HepG2 (cell line): ENCODE data around the gene FOXRED2. TPM values are rescaled to one million over a fixed set of nuclear protein-coding genes. Genes with fewer than 3 reads are reported as not detected.

Experiments
- ARNTL ChIP-seq: sonication (generic); formaldehyde crosslinking; IDR thresholded peaks from 2 replicates; pipeline ENCODE4 v1.4.0; 2020; ENCODE audit warnings: mild to moderate bottlenecking, missing genetic modification reagents
- ATF3 ChIP-seq: sonication (generic); formaldehyde crosslinking; IDR thresholded peaks from 2 replicates; pipeline ENCODE4 v1.4.0; 2020; ENCODE audit warnings: missing genetic modification reagents
- ESRRA ChIP-seq: sonication (generic); formaldehyde crosslinking; IDR thresholded peaks from 2 replicates; pipeline ENCODE4 v1.5.1; 2020; ENCODE audit warnings: mild to moderate bottlenecking, low read depth, missing genetic modification reagents
- JUN ChIP-seq: sonication (generic); formaldehyde crosslinking; IDR thresholded peaks from 2 replicates; pipeline ENCODE4 v1.4.0; 2020; ENCODE audit warnings: mild to moderate bottlenecking, missing genetic modification reagents
- MTERF4 ChIP-seq: sonication (generic); formaldehyde crosslinking; IDR thresholded peaks from 2 replicates; pipeline ENCODE4 v1.8.0; 2023; ENCODE audit warnings: mild to moderate bottlenecking, missing genetic modification reagents
- NR2F6 ChIP-seq, 2 experiments: IDR thresholded peaks; 2 replicates each; pipeline ENCODE4 v1.6.1; 2016; ENCODE audit warnings: antibody characterized with exemption in 1 of 2, mild to moderate bottlenecking in 1 of 2
- PLRG1 ChIP-seq: fragments of 450-650 bp; conservative IDR thresholded peaks from 2 replicates; pipeline ENCODE4 v1.6.1; 2016
- POLR2A ChIP-seq, 2 experiments: IDR thresholded peaks; 2 replicates each; pipeline ENCODE4 v1.6.1; 2011; ENCODE audit warnings: low read depth in 2 of 2, low read length in 2 of 2, mild to moderate bottlenecking in 1 of 2, moderate library complexity in 1 of 2; ENCODE audit not compliant: insufficient read depth in 1 of 2
- RFX1 ChIP-seq: fragments of 450-650 bp; IDR thresholded peaks from 2 replicates; pipeline ENCODE4 v1.6.1; 2017
- RFX3 ChIP-seq: IDR thresholded peaks from 2 replicates; pipeline ENCODE4 v1.6.1; 2016; ENCODE audit warnings: missing biosample characterization, missing genetic modification reagents
- SP4 ChIP-seq: sonication (generic); formaldehyde crosslinking; IDR thresholded peaks from 2 replicates; pipeline ENCODE4 v1.8.1; 2023; ENCODE audit warnings: mild to moderate bottlenecking, missing genetic modification reagents
- TEAD3 ChIP-seq: optimal IDR thresholded peaks from 2 replicates; pipeline ENCODE3; 2016; ENCODE audit warnings: borderline replicate concordance
- ZBTB38 ChIP-seq: sonication (generic); formaldehyde crosslinking; IDR thresholded peaks from 2 replicates; pipeline ENCODE4 v1.5.1; 2020; ENCODE audit warnings: mild to moderate bottlenecking, missing genetic modification reagents
- ZFAT ChIP-seq: sonication (generic); formaldehyde crosslinking; conservative IDR thresholded peaks from 2 replicates; pipeline ENCODE4 v1.8.1; 2023; ENCODE audit warnings: missing genetic modification reagents, inconsistent platforms
- ZMYM3 ChIP-seq: sonication (generic); formaldehyde crosslinking; IDR thresholded peaks from 2 replicates; pipeline ENCODE4 v1.5.1; 2020; ENCODE audit warnings: mild to moderate bottlenecking, missing genetic modification reagents
- ZNF280B ChIP-seq: sonication (generic); formaldehyde crosslinking; IDR thresholded peaks from 2 replicates; pipeline ENCODE4 v1.5.0; 2020; ENCODE audit warnings: missing genetic modification reagents, mild to moderate bottlenecking, borderline replicate concordance
- ZNF362 ChIP-seq: sonication (generic); formaldehyde crosslinking; IDR thresholded peaks from 2 replicates; pipeline ENCODE4 v1.4.0; 2020; ENCODE audit warnings: missing genetic modification reagents, mild to moderate bottlenecking, borderline replicate concordance
- ZNF607 ChIP-seq: sonication (generic); formaldehyde crosslinking; IDR thresholded peaks from 2 replicates; pipeline ENCODE4 v1.5.1; 2020; ENCODE audit warnings: missing genetic modification reagents, mild to moderate bottlenecking, borderline replicate concordance
- ZNF629 ChIP-seq: sonication (generic); formaldehyde crosslinking; conservative IDR thresholded peaks from 2 replicates; pipeline ENCODE4 v1.5.0; 2020; ENCODE audit warnings: missing genetic modification reagents
- ZNF687 ChIP-seq: sonication (generic); formaldehyde crosslinking; IDR thresholded peaks from 2 replicates; pipeline ENCODE4 v1.5.1; 2020; ENCODE audit warnings: mild to moderate bottlenecking, missing genetic modification reagents, moderate library complexity
- ZNF768 ChIP-seq: sonication (generic); formaldehyde crosslinking; IDR thresholded peaks from 2 replicates; pipeline ENCODE4 v1.4.0; 2020; ENCODE audit warnings: missing genetic modification reagents
- polyA plus RNA-seq, 8 experiments: library from polyadenylated mRNA; depleted of rRNA in 3 of 8; stranded (reverse) in 7 of 8; unstranded in 1 of 8; fragments of >200 nt; fragmentation: Illumina TruSeq in 4 of 8; extraction: Trizol in 4 of 8; gene quantifications; 2 replicates each; pipeline versions ENCODE4 v1.2.1 to v1.2.3, GENCODE V29; 2011 to 2016; ENCODE audit warnings: low read depth in 4 of 8, missing spikeins in 1 of 8, mixed read lengths in 1 of 8; ENCODE audit not compliant: insufficient read depth in 1 of 8
- total RNA-seq, 5 experiments: library from RNA; depleted of rRNA; stranded (reverse); fragments of >200 nt; fragmentation: Illumina TruSeq; extraction: Trizol; gene quantifications; 2 replicates each; pipeline ENCODE4 v1.2.3, GENCODE V29; 2016; ENCODE audit warnings: low read depth in 1 of 5

Gene FOXRED2
- total and polyA plus RNA-seq, 2 of the 13 experiments (the other 11 are each of a cell fraction or from before 2014, with no cell fraction given), result 9.3 to 28.1 TPM

- TF ChIP-seq ARNTL (CRISPR knock-in tag) (no peak), ZBTB38 (0 out of 2 replicates have a peak, but pooled peaks have one; percentile 32), ZNF607 (CRISPR knock-in tag) (0 out of 2 replicates have a peak, but pooled peaks have one; percentile 30), SP4 (CRISPR knock-in tag) (no peak), ZNF362 (CRISPR knock-in tag) (peak; percentile 79), MTERF4 (CRISPR knock-in tag) (0 out of 2 replicates have a peak, but pooled peaks have one; percentile 34), PLRG1 (no peak), ZMYM3 (CRISPR knock-in tag) (peak; percentile 94), ZNF280B (CRISPR knock-in tag) (no peak), ZNF768 (peak; percentile 98), TEAD3 (peak; percentile 92), NR2F6 (IDR thresholded peaks at IDR 0.05) (peak; percentile 48; the same call in 1 of the 2 replicates), NR2F6 (CRISPR knock-in tag; IDR thresholded peaks at IDR 0.05) (0 out of 2 replicates have a peak, but pooled peaks have one; percentile 17), ESRRA (0 out of 2 replicates have a peak, but pooled peaks have one; percentile 42), RFX1 (no peak), ATF3 (CRISPR knock-in tag) (peak; percentile 82), POLR2A (IDR thresholded peaks at IDR 0.05; ENCODE audit: insufficient read depth in 1 of 2, low read depth in 2 of 2, low read length in 2 of 2) (0 out of 4 replicates have a peak, but pooled peaks of 1 of the 2 experiments have one; percentile 23), JUN (CRISPR knock-in tag) (peak; percentile 93), RFX3 (CRISPR knock-in tag) (no peak), ZNF687 (CRISPR knock-in tag) (peak; percentile 46), ZFAT (no peak), ZNF629 (CRISPR knock-in tag) (no peak)
Observed at GRCh38 chr22:36461665-36462649, 44.9 kb downstream of the FOXRED2 start (continued).
